Neuronal stem cell (in vitro differentiated cells): ENCODE data around the gene MRPS18B.

Experiments used
- DNase-seq: peaks from one replicate; pipeline ENCODE4 v3.0.0-alpha.2; 2013; ENCODE audit warnings: low spot score
- H2AFZ ChIP-seq: one replicate; pipeline ENCODE4 v1.6.1; 2013; ENCODE audit warnings: mild to moderate bottlenecking, low read length, inconsistent platforms
- H2AK5ac ChIP-seq: 2 replicates; pipeline ENCODE4 v1.6.1; 2013; ENCODE audit warnings: low read depth, mild to moderate bottlenecking, inconsistent platforms, low read length, moderate library complexity, mixed read lengths
- H2BK120ac ChIP-seq: 2 replicates; pipeline ENCODE4 v1.6.1; 2013; ENCODE audit warnings: low read depth, mild to moderate bottlenecking, inconsistent platforms, low read length, moderate library complexity, mixed read lengths
- H2BK12ac ChIP-seq: one replicate; pipeline ENCODE4 v1.6.1; 2013; ENCODE audit warnings: low read length, inconsistent platforms
- H2BK15ac ChIP-seq: 2 replicates; pipeline ENCODE4 v1.6.1; 2013; ENCODE audit warnings: mild to moderate bottlenecking, low read length, inconsistent platforms, mixed read lengths
- H2BK5ac ChIP-seq: one replicate; pipeline ENCODE4 v1.6.1; 2013; ENCODE audit warnings: inconsistent platforms, mild to moderate bottlenecking, low read length, moderate library complexity
- H3K14ac ChIP-seq: one replicate; pipeline ENCODE4 v1.6.1; 2013; ENCODE audit warnings: low read length, inconsistent platforms
- H3K18ac ChIP-seq: 2 replicates; pipeline ENCODE4 v1.6.1; 2013; ENCODE audit warnings: low read length, inconsistent platforms
- H3K23ac ChIP-seq: 2 replicates; pipeline ENCODE4 v1.6.1; 2013; ENCODE audit warnings: low read depth, mild to moderate bottlenecking, mixed read lengths, low read length, inconsistent platforms; ENCODE audit not compliant: poor library complexity
- H3K27ac ChIP-seq: replicated peaks from 3 replicates; pipeline ENCODE4 v1.5.1; 2013; ENCODE audit warnings: low read length, inconsistent platforms
- H3K27me3 ChIP-seq, 3 experiments: 2 replicates each; pipeline ENCODE4 v1.6.1; 2013; ENCODE audit warnings: low read length in 3 of 3, mild to moderate bottlenecking in 2 of 3, inconsistent platforms in 1 of 3, low read depth in 1 of 3, mixed read lengths in 1 of 3, moderate library complexity in 1 of 3; ENCODE audit not compliant: control insufficient read depth in 3 of 3, insufficient read depth in 3 of 3
- H3K36me3 ChIP-seq, 2 donors: replicated peaks in 1 of 2; 2 replicates each; pipeline ENCODE4 v1.6.1; 2013; ENCODE audit warnings: low read length in 2 of 2; ENCODE audit not compliant: control insufficient read depth in 2 of 2, insufficient read depth in 2 of 2
- H3K4ac ChIP-seq: 2 replicates; pipeline ENCODE4 v1.6.1; 2013; ENCODE audit warnings: inconsistent platforms, mild to moderate bottlenecking, low read length, moderate library complexity
- H3K4me1 ChIP-seq, 2 donors: 1 replicate in 1 of 2; 2 replicates in 1 of 2; pipeline ENCODE4 v1.6.1; 2013; ENCODE audit warnings: low read length in 2 of 2, low read depth in 1 of 2; ENCODE audit not compliant: control insufficient read depth in 2 of 2, insufficient read depth in 1 of 2
- H3K4me2 ChIP-seq: one replicate; pipeline ENCODE4 v1.6.1; 2013; ENCODE audit warnings: mild to moderate bottlenecking, low read length, inconsistent platforms; ENCODE audit not compliant: insufficient read depth, poor library complexity, severe bottlenecking
- H3K4me3 ChIP-seq, 2 donors: 2 replicates each; pipeline ENCODE4 v1.5.1; 2013; ENCODE audit warnings: low read length in 2 of 2, mild to moderate bottlenecking in 2 of 2, inconsistent platforms in 1 of 2, moderate library complexity in 1 of 2
- H3K79me1 ChIP-seq: one replicate; pipeline ENCODE4 v1.6.1; 2013; ENCODE audit warnings: low read depth, mild to moderate bottlenecking, inconsistent platforms, low read length, moderate library complexity
- H3K9ac ChIP-seq: one replicate; pipeline ENCODE4 v1.6.1; 2013; ENCODE audit warnings: mild to moderate bottlenecking, low read depth, low read length, inconsistent platforms; ENCODE audit not compliant: poor library complexity
- H3K9me3 ChIP-seq, 2 donors: replicated peaks in 1 of 2; 2 replicates each; pipeline versions ENCODE3 to v1.6.1; 2013; ENCODE audit warnings: low read length in 2 of 2, mild to moderate bottlenecking in 2 of 2, inconsistent platforms in 1 of 2, low read depth in 1 of 2, mixed read lengths in 1 of 2, moderate library complexity in 1 of 2; ENCODE audit not compliant: control insufficient read depth in 2 of 2, insufficient read depth in 1 of 2
- H4K8ac ChIP-seq: one replicate; pipeline ENCODE4 v1.6.1; 2013; ENCODE audit warnings: low read depth, mild to moderate bottlenecking, inconsistent platforms, low read length, moderate library complexity
- H4K91ac ChIP-seq: one replicate; pipeline ENCODE4 v1.6.1; 2013; ENCODE audit warnings: low read length, low read depth, mild to moderate bottlenecking, inconsistent platforms; ENCODE audit not compliant: poor library complexity
- WGBS, 2 donors: extraction: QIAGEN DNeasy Blood & Tissue Kit; methylation state at CpG; one replicate each; pipeline ENCODE4 v1.1.7; 2013; ENCODE audit warnings: missing lambda C conversion rate in 2 of 2, mixed read lengths in 1 of 2; ENCODE audit not compliant: insufficient read length in 2 of 2, insufficient replicate concordance in 1 of 2; ENCODE audit errors: extremely low coverage in 2 of 2; 5-methylcytosine and 5-hydroxymethylcytosine counted together

Gene MRPS18B

GRCh38 chr6:30612213-30612612 lies 5.4 kb upstream of the MRPS18B start:
- Histone ChIP-seq H2BK12ac (no peak overlapping the region), H3K18ac (no peak overlapping the region), H4K91ac (no peak overlapping the region), H3K9me3 (no peaks in the 10 kb centered on the region), H2BK15ac (no peak overlapping the region), H3K27ac (no peak overlapping the region), H3K4me2 (no peak overlapping the region), H3K79me1 (peaks cover 2% of the 10 kb centered on the region), H3K9ac (no peak overlapping the region), H2AFZ (no peak overlapping the region), H3K36me3 (peaks cover 20 to 90% of the 10 kb centered on the region in 2 donors), H3K4ac (no peak overlapping the region), H2BK120ac (no peak overlapping the region), H4K8ac (no peak overlapping the region), H2BK5ac (no peak overlapping the region), H3K14ac (no peak overlapping the region), H3K4me3 (no peak overlapping the region), H3K23ac (no peak overlapping the region), H3K4me1 (peaks cover 5 to 6% of the 10 kb centered on the region in 2 donors), H2AK5ac (no peak overlapping the region), H3K27me3 (no peaks in the 10 kb centered on the region)
- WGBS, 2 donors, result no CpG with 5 or more reads among the region's 1 CpG
- DNase-seq, result no peak

GRCh38 chr6:30612687-30613248 lies 4.9 kb upstream of the MRPS18B start:
- no peak overlapping the region for H3K4me2 ChIP-seq
- H2AK5ac ChIP-seq, result no peak overlapping the region
- peaks cover 18 to 84% of the 10 kb centered on the region in 2 donors for H3K36me3 ChIP-seq
- no peak overlapping the region for H2BK15ac ChIP-seq
- no peak for DNase-seq
- no peak overlapping the region for H3K23ac ChIP-seq
- no peak overlapping the region for H4K91ac ChIP-seq
- H4K8ac ChIP-seq, result no peak overlapping the region
- no peak overlapping the region for H2BK120ac ChIP-seq
- no peak overlapping the region for H3K14ac ChIP-seq
- H3K18ac ChIP-seq, result no peak overlapping the region
- H3K27me3 ChIP-seq, result no peaks in the 10 kb centered on the region
- H3K4ac ChIP-seq, result no peak overlapping the region
- no peak overlapping the region for H2BK5ac ChIP-seq
- H3K79me1 ChIP-seq, result peaks cover 2% of the 10 kb centered on the region
- no CpG with 5 or more reads among the region's 6 CpGs for WGBS, 2 donors
- H2AFZ ChIP-seq, result no peak overlapping the region
- no peak overlapping the region for H2BK12ac ChIP-seq
- peaks cover 5 to 6% of the 10 kb centered on the region in 2 donors for H3K4me1 ChIP-seq
- H3K9ac ChIP-seq, result no peak overlapping the region
- H3K27ac ChIP-seq, result no peak overlapping the region
- H3K4me3 ChIP-seq, result no peak overlapping the region
- no peaks in the 10 kb centered on the region for H3K9me3 ChIP-seq

DNA sequence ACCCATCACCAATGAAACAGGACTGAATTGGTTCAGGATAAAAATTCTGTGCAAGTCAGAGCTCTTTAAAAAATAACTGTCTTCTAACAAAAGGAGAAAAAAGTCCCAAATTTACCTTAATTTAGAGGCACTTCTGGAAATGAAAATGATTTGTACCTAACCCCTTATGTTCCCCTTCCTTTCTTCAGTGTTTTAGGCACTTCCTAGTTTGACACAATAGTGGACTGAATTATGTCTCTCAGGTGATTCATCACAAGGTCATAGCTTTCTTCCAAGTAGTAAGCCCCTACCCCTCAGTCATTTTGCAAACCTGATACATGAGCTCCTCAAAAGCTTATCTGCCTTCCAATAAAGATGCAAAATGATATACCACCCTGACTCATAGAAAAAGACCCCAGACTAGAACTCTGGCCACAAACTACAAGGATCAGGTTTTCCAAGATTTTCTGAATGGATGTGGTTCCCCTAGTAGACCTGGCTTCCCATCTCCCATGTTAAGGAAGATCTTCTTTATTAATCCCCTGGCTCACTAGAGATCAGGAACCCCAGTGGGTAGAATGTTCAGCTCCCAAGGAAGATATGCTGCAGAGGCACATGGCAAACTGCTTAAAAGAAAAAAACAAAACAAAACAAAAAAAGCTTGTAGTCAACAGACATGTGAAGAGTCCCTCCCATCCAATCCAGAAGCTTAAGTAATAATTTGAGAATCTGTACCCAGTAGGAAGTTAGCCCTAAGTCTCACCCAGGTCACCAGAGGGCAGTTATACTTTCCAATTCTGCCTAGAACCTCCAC lies 4.2 kb upstream of the MRPS18B start:
- Histone ChIP-seq H3K18ac (no peak overlapping the region), H2AK5ac (no peak overlapping the region), H3K4me2 (peak overlapping the region; percentile 13), H3K4me1 (peaks cover 8 to 10% of the 10 kb centered on the region in 2 donors), H3K36me3 (peaks cover 18 to 77% of the 10 kb centered on the region in 2 donors), H4K91ac (no peak overlapping the region), H3K9me3 (no peaks in the 10 kb centered on the region), H3K79me1 (peaks cover 2% of the 10 kb centered on the region), H2BK12ac (no peak overlapping the region), H3K14ac (no peak overlapping the region), H2BK120ac (no peak overlapping the region), H2BK5ac (no peak overlapping the region), H2BK15ac (no peak overlapping the region), H3K4me3 (no peak overlapping the region), H3K4ac (no peak overlapping the region), H2AFZ (no peak overlapping the region), H3K9ac (no peak overlapping the region), H3K27ac (no peak overlapping the region), H4K8ac (no peak overlapping the region), H3K23ac (no peak overlapping the region), H3K27me3 (no peaks in the 10 kb centered on the region)
- no peak for DNase-seq

DNA sequence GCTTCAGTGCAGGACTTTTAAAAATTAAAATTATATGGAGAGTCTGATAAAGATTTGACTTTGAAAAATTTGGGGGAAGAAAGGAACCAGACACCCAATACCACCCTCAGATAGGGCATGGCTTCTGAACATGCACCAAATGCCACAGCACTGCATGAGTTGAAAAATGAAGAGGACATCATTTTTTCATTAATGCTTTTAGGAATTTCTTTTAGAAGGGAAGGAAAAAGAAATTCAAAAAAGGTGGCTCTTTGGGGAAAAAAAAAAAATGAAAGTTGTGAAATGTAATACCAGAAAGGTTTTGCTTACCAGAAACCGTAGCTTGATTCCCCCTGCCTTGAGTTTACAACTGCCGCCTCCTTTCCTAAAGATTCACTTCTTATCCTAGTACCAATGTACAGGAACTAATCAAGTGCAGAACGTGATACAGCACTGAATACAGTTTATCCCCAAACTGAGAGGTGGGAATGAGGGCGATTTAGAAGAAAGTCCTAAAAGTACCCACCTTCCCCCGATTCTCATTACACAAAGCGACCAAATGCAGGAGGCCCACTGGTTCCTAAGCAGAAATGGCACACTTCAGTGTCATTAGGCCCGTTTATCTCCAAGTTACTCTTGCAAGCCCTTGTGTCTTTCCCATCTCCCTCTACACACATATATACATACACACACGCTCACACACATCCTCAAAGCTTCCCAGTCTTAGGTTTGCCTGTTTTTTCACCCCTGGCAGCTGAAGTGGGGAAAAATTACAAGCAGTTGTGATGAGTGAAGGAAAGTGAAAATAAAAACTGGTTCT lies 3.4 kb upstream of the MRPS18B start:
- Histone ChIP-seq H3K18ac (no peak overlapping the region), H3K4me1 (peaks cover 11% of the 10 kb centered on the region in 2 donors), H3K4me3 (peak overlapping the region; percentile 58 to 73), H2BK12ac (no peak overlapping the region), H3K4me2 (peak overlapping the region; percentile 60), H2BK15ac (no peak overlapping the region), H2BK5ac (no peak overlapping the region), H3K23ac (no peak overlapping the region), H2AFZ (no peak overlapping the region), H3K9me3 (no peaks in the 10 kb centered on the region), H3K9ac (peak overlapping the region; percentile 87), H2BK120ac (no peak overlapping the region), H3K27me3 (no peaks in the 10 kb centered on the region), H4K91ac (no peak overlapping the region), H4K8ac (no peak overlapping the region), H2AK5ac (no peak overlapping the region), H3K79me1 (peaks cover 2% of the 10 kb centered on the region), H3K27ac (peak overlapping the region; percentile 34), H3K36me3 (peaks cover 11 to 72% of the 10 kb centered on the region in 2 donors), H3K4ac (no peak overlapping the region), H3K14ac (no peak overlapping the region)
- DNase-seq, result no peak
- WGBS, 2 donors, result no CpG with 5 or more reads among the region's 8 CpGs
